H9 (cell line): Measurements from ENCODE around the gene CTNNA1. TPM values are rescaled to one million over a fixed set of nuclear protein-coding genes. Genes with fewer than 3 reads are reported as not detected.

Experiments used
- DNase-seq: peaks from one replicate; pipeline ENCODE4 v3.0.0-alpha.2; 2017
- H2AFZ ChIP-seq: one replicate; pipeline ENCODE4 v1.6.1; 2013; ENCODE audit warnings: mild to moderate bottlenecking, low read length, control low read depth, moderate library complexity
- H2AK5ac ChIP-seq: 2 replicates; pipeline ENCODE4 v1.6.1; 2013; ENCODE audit warnings: low read length, control low read depth, mixed read lengths; ENCODE audit not compliant: insufficient read length
- H2BK120ac ChIP-seq: one replicate; pipeline ENCODE4 v1.6.1; 2013; ENCODE audit warnings: low read depth, mild to moderate bottlenecking, low read length, control low read depth, inconsistent platforms; ENCODE audit not compliant: poor library complexity, severe bottlenecking
- H2BK12ac ChIP-seq: 2 replicates; pipeline ENCODE4 v1.6.1; 2013; ENCODE audit warnings: low read length, control low read depth, mixed read lengths, low read depth; ENCODE audit not compliant: insufficient read length
- H2BK15ac ChIP-seq: 2 replicates; pipeline ENCODE4 v1.6.1; 2013; ENCODE audit warnings: low read depth, low read length, control low read depth
- H2BK20ac ChIP-seq: one replicate; pipeline ENCODE4 v1.6.1; 2013; ENCODE audit warnings: low read depth, mild to moderate bottlenecking, low read length, control low read depth, inconsistent platforms; ENCODE audit not compliant: poor library complexity, severe bottlenecking
- H2BK5ac ChIP-seq: 2 replicates; pipeline ENCODE4 v1.6.1; 2013; ENCODE audit warnings: low read length, control low read depth, mixed read lengths; ENCODE audit not compliant: insufficient read length
- H3K14ac ChIP-seq: 2 replicates; pipeline ENCODE4 v1.6.1; 2013; ENCODE audit warnings: low read length, control low read depth; ENCODE audit not compliant: insufficient read depth
- H3K18ac ChIP-seq: 2 replicates; pipeline ENCODE4 v1.6.1; 2013; ENCODE audit warnings: low read depth, mild to moderate bottlenecking, mixed read lengths, low read length, control low read depth; ENCODE audit not compliant: insufficient read length
- H3K23ac ChIP-seq: 2 replicates; pipeline ENCODE4 v1.6.1; 2013; ENCODE audit warnings: low read length, control low read depth, mixed read lengths, low read depth; ENCODE audit not compliant: insufficient read length
- H3K23me2 ChIP-seq: 2 replicates; pipeline ENCODE4 v1.6.1; 2013; ENCODE audit warnings: low read depth, mild to moderate bottlenecking, mixed read lengths, low read length, control low read depth; ENCODE audit not compliant: insufficient read length, poor library complexity, severe bottlenecking
- H3K27ac ChIP-seq: 2 replicates; pipeline ENCODE4 v1.5.1; 2013; ENCODE audit warnings: low read length, control low read depth, mixed read lengths, low read depth; ENCODE audit not compliant: insufficient read length
- H3K27me3 ChIP-seq: 2 replicates; pipeline ENCODE4 v1.6.1; 2013; ENCODE audit warnings: low read length, control low read depth, inconsistent platforms; ENCODE audit not compliant: insufficient read depth
- H3K4ac ChIP-seq: 2 replicates; pipeline ENCODE4 v1.6.1; 2013; ENCODE audit warnings: low read depth, mild to moderate bottlenecking, control low read depth, inconsistent platforms, low read length, moderate library complexity
- H3K4me1 ChIP-seq: 2 replicates; pipeline ENCODE4 v1.6.1; 2013; ENCODE audit warnings: low read length, control low read depth, inconsistent platforms; ENCODE audit not compliant: insufficient read depth
- H3K4me2 ChIP-seq: 2 replicates; pipeline ENCODE4 v1.6.1; 2013; ENCODE audit warnings: low read length, control low read depth, mixed read lengths; ENCODE audit not compliant: insufficient read length, insufficient read depth
- H3K56ac ChIP-seq: 2 replicates; pipeline ENCODE4 v1.6.1; 2013; ENCODE audit warnings: low read depth, mild to moderate bottlenecking, mixed read lengths, low read length, control low read depth; ENCODE audit not compliant: insufficient read length
- H3K79me1 ChIP-seq: 2 replicates; pipeline ENCODE4 v1.6.1; 2013; ENCODE audit warnings: low read depth, mild to moderate bottlenecking, moderate library complexity, low read length, control low read depth, inconsistent platforms; ENCODE audit not compliant: insufficient read depth, poor library complexity, severe bottlenecking
- H3K79me2 ChIP-seq: 2 replicates; pipeline ENCODE4 v1.6.1; 2013; ENCODE audit warnings: low read length, control low read depth, inconsistent platforms; ENCODE audit not compliant: insufficient read depth
- H3K9ac ChIP-seq: 2 replicates; pipeline ENCODE4 v1.6.1; 2013; ENCODE audit warnings: low read length, control low read depth, mixed read lengths; ENCODE audit not compliant: insufficient read length; ENCODE audit errors: extremely low read depth
- H3K9me3 ChIP-seq: one replicate; pipeline ENCODE4 v1.6.1; 2013; ENCODE audit warnings: low read depth, low read length, inconsistent platforms; ENCODE audit not compliant: control insufficient read depth
- H3T11ph ChIP-seq: one replicate; pipeline ENCODE4 v1.6.1; 2013; ENCODE audit warnings: mild to moderate bottlenecking, low read length, control low read depth, inconsistent platforms
- H4K20me1 ChIP-seq: one replicate; pipeline ENCODE4 v1.6.1; 2013; ENCODE audit not compliant: control insufficient read depth, insufficient read length, insufficient read depth
- H4K5ac ChIP-seq: 2 replicates; pipeline ENCODE4 v1.6.1; 2013; ENCODE audit warnings: low read depth, mild to moderate bottlenecking, mixed read lengths, low read length, control low read depth; ENCODE audit not compliant: insufficient read length
- H4K8ac ChIP-seq: replicated peaks from 2 replicates; pipeline ENCODE4 v1.6.1; 2013; ENCODE audit warnings: low read length, control low read depth, mixed read lengths, low read depth; ENCODE audit not compliant: insufficient read length
- H4K91ac ChIP-seq: 2 replicates; pipeline ENCODE4 v1.6.1; 2013; ENCODE audit warnings: low read depth, mild to moderate bottlenecking, moderate library complexity, mixed read lengths, low read length, control low read depth; ENCODE audit not compliant: insufficient read length
- H3K27ac Mint-ChIP-seq, 3 experiments: 2 replicates in 2 of 3; 3 replicates in 1 of 3; pipeline ENCODE4 v1.8.0; 2020 to 2021; ENCODE audit warnings: mixed read lengths in 3 of 3, mild to moderate bottlenecking in 1 of 3, moderate library complexity in 1 of 3
- H3K27me3 Mint-ChIP-seq: 2 replicates; pipeline ENCODE4 v1.8.0; 2021; ENCODE audit warnings: low read depth, mild to moderate bottlenecking, moderate library complexity, mixed read lengths
- H3K36me3 Mint-ChIP-seq, 3 experiments: 2 replicates in 2 of 3; 3 replicates in 1 of 3; pipeline ENCODE4 v1.8.0; 2020 to 2021; ENCODE audit warnings: low read depth in 3 of 3, mixed read lengths in 3 of 3; ENCODE audit not compliant: insufficient read depth in 1 of 3
- H3K4me1 Mint-ChIP-seq, 2 experiments: 2 replicates each; pipeline ENCODE4 v1.8.0; 2020; ENCODE audit warnings: mixed read lengths in 2 of 2
- H3K4me3 Mint-ChIP-seq, 2 experiments: 2 replicates in 1 of 2; 3 replicates in 1 of 2; pipeline ENCODE4 v1.8.0; 2020 to 2021; ENCODE audit warnings: mild to moderate bottlenecking in 2 of 2, mixed read lengths in 2 of 2, moderate library complexity in 1 of 2
- H3K9me3 Mint-ChIP-seq, 2 experiments: 2 replicates in 1 of 2; 3 replicates in 1 of 2; pipeline ENCODE4 v1.8.0; 2020; ENCODE audit warnings: mild to moderate bottlenecking in 2 of 2, mixed read lengths in 2 of 2, moderate library complexity in 1 of 2
- CTCF ChIP-seq: fragments of 200-600 bp; sonication (generic); conservative IDR thresholded peaks from 3 replicates; pipeline ENCODE4 v1.8.0; 2021; ENCODE audit warnings: antibody characterized with exemption, mild to moderate bottlenecking
- WGBS: extraction: QIAGEN DNeasy Blood & Tissue Kit; methylation state at CpG from one replicate; pipeline ENCODE4 v1.1.7; 2013; ENCODE audit warnings: missing lambda C conversion rate, low lambda C conversion rate, mixed read lengths; ENCODE audit not compliant: insufficient read length; ENCODE audit errors: extremely low coverage; 5-methylcytosine and 5-hydroxymethylcytosine counted together
- total RNA-seq: library from RNA; stranded (reverse); gene quantifications from 2 replicates; pipeline ENCODE4 v1.2.1, GENCODE V29; 2021

Gene CTNNA1
- total RNA-seq, 1 experiment from 2014 or later, result 354 TPM

- no peak for TF ChIP-seq CTCF
- no peaks in the 10 kb centered on the region for H3K9me3 Mint-ChIP-seq
- no peak overlapping the region for H3K23ac ChIP-seq
- peaks cover 6 to 11% of the 10 kb centered on the region in 2 experiments for H3K4me1 Mint-ChIP-seq
- no peak overlapping the region for H2BK12ac ChIP-seq
- no peak overlapping the region for H3K18ac ChIP-seq
- no peaks in the 10 kb centered on the region; the same call in 1 of the 2 replicates for H3K4me1 ChIP-seq
- no peak overlapping the region for H2BK120ac ChIP-seq
- H4K91ac ChIP-seq, result no peak overlapping the region
- H4K20me1 ChIP-seq, result no peaks in the 10 kb centered on the region
- no peak overlapping the region for H3K4me3 Mint-ChIP-seq
- 0 out of 7 replicates have a peak overlapping the region, but pooled peaks of 1 of the 3 experiments have one; percentile 86 for H3K27ac Mint-ChIP-seq
- H3K4me2 ChIP-seq, result no peak overlapping the region
- H3T11ph ChIP-seq, result no peak overlapping the region
- no peak overlapping the region for H3K56ac ChIP-seq
- H3K9me3 ChIP-seq, result no peaks in the 10 kb centered on the region
- no peak overlapping the region for H2BK20ac ChIP-seq
- H3K4ac ChIP-seq, result no peak overlapping the region
- no peaks in the 10 kb centered on the region for H3K79me1 ChIP-seq
- H2AK5ac ChIP-seq, result no peak overlapping the region
- H3K9ac ChIP-seq, result no peak overlapping the region
- no peak overlapping the region for H2BK15ac ChIP-seq
- H3K27me3 Mint-ChIP-seq, result no peaks in the 10 kb centered on the region; the same call in 1 of the 2 replicates
- no peak overlapping the region for H2AFZ ChIP-seq
- no peak overlapping the region for H4K5ac ChIP-seq
- no peak overlapping the region for H3K27ac ChIP-seq
- no peaks in the 10 kb centered on the region for H3K79me2 ChIP-seq
- no peaks in the 10 kb centered on the region for H3K27me3 ChIP-seq
- H2BK5ac ChIP-seq, result no peak overlapping the region
- H3K36me3 Mint-ChIP-seq, result peaks cover 53 to 94% (median 91%) of the 10 kb centered on the region in 3 experiments
- no peaks in the 10 kb centered on the region for H3K23me2 ChIP-seq
- H4K8ac ChIP-seq, result no peak overlapping the region
- no CpG with 5 or more reads among the region's 4 CpGs for WGBS
- H3K14ac ChIP-seq, result no peak overlapping the region
- no peak for DNase-seq
Measured at GRCh38 chr5:138929571-138929955, 176.3 kb downstream of the CTNNA1 start.
